Ishikawa (cell line): ENCODE data around the gene PIGU.

Experiments used
- CEBPB ChIP-seq: IDR thresholded peaks from 2 replicates; pipeline ENCODE4 v1.6.1; 2012
- CREB1 ChIP-seq: IDR thresholded peaks from 2 replicates; pipeline ENCODE4 v1.6.1; 2012; ENCODE audit warnings: low read depth
- EGR1 ChIP-seq: IDR thresholded peaks from 2 replicates; pipeline ENCODE4 v1.6.1; 2012
- EP300 ChIP-seq: IDR thresholded peaks from 2 replicates; pipeline ENCODE4 v1.6.1; 2012; ENCODE audit warnings: borderline replicate concordance
- FOXM1 ChIP-seq: IDR thresholded peaks from 2 replicates; pipeline ENCODE4 v1.6.1; 2012; ENCODE audit warnings: low read depth, borderline replicate concordance
- MAX ChIP-seq: IDR thresholded peaks from 2 replicates; pipeline ENCODE4 v1.6.1; 2012
- NFIC ChIP-seq: IDR thresholded peaks from 2 replicates; pipeline ENCODE4 v1.6.1; 2012
- RAD21 ChIP-seq: IDR thresholded peaks from 2 replicates; pipeline ENCODE4 v1.6.1; 2012; ENCODE audit warnings: low read depth
- TAF1 ChIP-seq: IDR thresholded peaks from 2 replicates; pipeline ENCODE4 v1.6.1; 2012; ENCODE audit warnings: low read depth, mild to moderate bottlenecking
- TCF12 ChIP-seq: IDR thresholded peaks from 2 replicates; pipeline ENCODE4 v1.6.1; 2012; ENCODE audit warnings: low read depth
- TEAD4 ChIP-seq: IDR thresholded peaks from 2 replicates; pipeline ENCODE4 v1.6.1; 2012
- USF1 ChIP-seq: IDR thresholded peaks from 2 replicates; pipeline ENCODE4 v1.6.1; 2012
- YY1 ChIP-seq: IDR thresholded peaks from 2 replicates; pipeline ENCODE4 v1.6.1; 2012; ENCODE audit warnings: low read depth
- ZBTB7A ChIP-seq: IDR thresholded peaks from 2 replicates; pipeline ENCODE4 v1.6.1; 2012; ENCODE audit warnings: low read depth
- TF ChIP-seq, protein P1 (sequence below): IDR thresholded peaks from 2 replicates; pipeline ENCODE4 v1.6.1; 2012; ENCODE audit warnings: low read depth, mild to moderate bottlenecking

The PIGU gene

GRCh38 chr20:34689486-34689885, 12.6 kb upstream of the PIGU start:
- TF ChIP-seq, protein P1, sequence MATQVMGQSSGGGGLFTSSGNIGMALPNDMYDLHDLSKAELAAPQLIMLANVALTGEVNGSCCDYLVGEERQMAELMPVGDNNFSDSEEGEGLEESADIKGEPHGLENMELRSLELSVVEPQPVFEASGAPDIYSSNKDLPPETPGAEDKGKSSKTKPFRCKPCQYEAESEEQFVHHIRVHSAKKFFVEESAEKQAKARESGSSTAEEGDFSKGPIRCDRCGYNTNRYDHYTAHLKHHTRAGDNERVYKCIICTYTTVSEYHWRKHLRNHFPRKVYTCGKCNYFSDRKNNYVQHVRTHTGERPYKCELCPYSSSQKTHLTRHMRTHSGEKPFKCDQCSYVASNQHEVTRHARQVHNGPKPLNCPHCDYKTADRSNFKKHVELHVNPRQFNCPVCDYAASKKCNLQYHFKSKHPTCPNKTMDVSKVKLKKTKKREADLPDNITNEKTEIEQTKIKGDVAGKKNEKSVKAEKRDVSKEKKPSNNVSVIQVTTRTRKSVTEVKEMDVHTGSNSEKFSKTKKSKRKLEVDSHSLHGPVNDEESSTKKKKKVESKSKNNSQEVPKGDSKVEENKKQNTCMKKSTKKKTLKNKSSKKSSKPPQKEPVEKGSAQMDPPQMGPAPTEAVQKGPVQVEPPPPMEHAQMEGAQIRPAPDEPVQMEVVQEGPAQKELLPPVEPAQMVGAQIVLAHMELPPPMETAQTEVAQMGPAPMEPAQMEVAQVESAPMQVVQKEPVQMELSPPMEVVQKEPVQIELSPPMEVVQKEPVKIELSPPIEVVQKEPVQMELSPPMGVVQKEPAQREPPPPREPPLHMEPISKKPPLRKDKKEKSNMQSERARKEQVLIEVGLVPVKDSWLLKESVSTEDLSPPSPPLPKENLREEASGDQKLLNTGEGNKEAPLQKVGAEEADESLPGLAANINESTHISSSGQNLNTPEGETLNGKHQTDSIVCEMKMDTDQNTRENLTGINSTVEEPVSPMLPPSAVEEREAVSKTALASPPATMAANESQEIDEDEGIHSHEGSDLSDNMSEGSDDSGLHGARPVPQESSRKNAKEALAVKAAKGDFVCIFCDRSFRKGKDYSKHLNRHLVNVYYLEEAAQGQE = no peak
- no peak for TF ChIP-seq RAD21

- TF ChIP-seq TAF1 (no peak), ZBTB7A (no peak), EP300 (no peak), YY1 (no peak), USF1 (no peak), CREB1 (no peak)
- TF ChIP-seq, protein P1 = no peak
These were observed 6.8 kb upstream of the PIGU start for GRCh38 chr20:34683667-34684066.

- no peak for TF ChIP-seq CREB1
- no peak for TF ChIP-seq TAF1
- TF ChIP-seq, protein P1 = no peak
- no peak for TF ChIP-seq MAX
- no peak for TF ChIP-seq ZBTB7A
- TF ChIP-seq CEBPB = no peak; the same call in 1 of the 2 replicates
- TF ChIP-seq NFIC = no peak
- TF ChIP-seq RAD21 = no peak
These were observed 3.8 kb upstream of the PIGU start for GRCh38 chr20:34680586-34681175.

DNA sequence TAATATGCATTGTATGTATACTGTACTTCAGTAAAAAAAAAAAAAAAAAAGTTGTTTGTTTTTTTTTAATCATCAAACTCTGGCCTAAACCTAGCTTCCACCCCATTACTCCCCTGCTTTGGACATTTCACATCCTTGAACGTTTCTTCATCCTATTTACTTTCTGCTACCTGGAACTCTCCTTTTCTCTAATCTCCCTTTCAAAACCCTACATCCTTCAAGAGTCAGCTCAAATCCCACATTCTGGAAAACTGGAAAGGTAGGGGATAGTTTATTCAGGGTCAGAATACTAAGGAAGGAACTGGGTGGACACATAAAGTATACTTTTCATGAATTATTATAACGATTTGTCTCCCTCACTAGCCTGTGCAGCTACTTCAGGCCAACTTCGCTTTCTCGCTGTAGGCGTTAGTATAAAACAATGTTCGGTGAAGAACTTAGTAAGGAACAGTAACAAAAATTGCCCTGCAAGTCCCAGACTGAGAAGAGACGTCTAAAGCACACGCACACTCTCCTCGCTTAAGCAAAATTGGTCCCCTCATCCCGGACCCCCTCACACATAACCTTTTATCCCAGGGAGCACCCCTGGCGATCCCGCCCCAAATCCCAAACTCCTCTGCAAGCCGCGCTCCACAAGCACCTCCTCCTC, 775 bp downstream of the PIGU start:
- TF ChIP-seq EP300 (no peak), NFIC (no peak), FOXM1 (no peak), RAD21 (no peak), TAF1 (no peak)

DNA sequence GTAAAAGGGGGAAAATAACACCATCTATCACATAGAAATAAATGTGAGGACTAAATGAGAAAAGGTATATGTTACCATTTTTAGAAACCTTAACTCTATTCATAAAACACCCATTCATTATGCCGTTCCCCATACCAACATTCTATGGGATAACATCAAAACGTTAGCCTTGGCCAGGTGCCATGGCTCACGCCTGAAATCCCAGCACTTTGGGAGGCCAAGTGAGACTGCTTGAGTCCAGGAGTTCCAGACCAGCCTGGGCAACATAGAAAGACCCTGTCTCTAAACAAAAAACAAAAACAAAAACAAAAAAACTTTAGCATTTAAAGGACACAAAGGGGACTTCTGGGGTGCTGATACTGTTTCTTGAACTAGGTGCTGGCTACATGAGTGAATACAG, 1.3 kb downstream of the PIGU start:
- no peak for TF ChIP-seq RAD21
- no peak for TF ChIP-seq TEAD4
- peak; percentile 26; the same call in 1 of the 2 replicates for TF ChIP-seq NFIC
- TF ChIP-seq CEBPB = no peak
- no peak for TF ChIP-seq USF1

- TF ChIP-seq USF1 (no peak), TAF1 (no peak), NFIC (no peak), FOXM1 (no peak), EGR1 (no peak), CEBPB (no peak), ZBTB7A (no peak), TCF12 (no peak), MAX (no peak), EP300 (no peak), CREB1 (no peak), YY1 (no peak), RAD21 (no peak), TEAD4 (no peak)
- TF ChIP-seq, protein P1 = no peak
These were observed 3.5 kb downstream of the PIGU start for GRCh38 chr20:34673412-34673811.
